Muscle layer of duodenum (tissue), 2 donors: ENCODE results near the gene POLD1.

ENCODE experiments used
- H3K27ac ChIP-seq: one replicate; pipeline ENCODE4 v1.7.0; 2013; ENCODE audit warnings: mild to moderate bottlenecking, low read length
- H3K27me3 ChIP-seq: one replicate; pipeline ENCODE4 v1.7.0; 2013; ENCODE audit warnings: low read depth, mild to moderate bottlenecking, control low read depth, low read length
- H3K36me3 ChIP-seq, 2 donors: one replicate each; pipeline ENCODE4 v1.7.0; 2013; ENCODE audit warnings: low read length in 2 of 2, control low read depth in 1 of 2, mild to moderate bottlenecking in 1 of 2; ENCODE audit not compliant: insufficient read depth in 2 of 2, control insufficient read depth in 1 of 2
- H3K4me1 ChIP-seq, 2 donors: one replicate each; pipeline ENCODE4 v1.7.0; 2013; ENCODE audit warnings: low read length in 2 of 2, mild to moderate bottlenecking in 2 of 2, control low read depth in 1 of 2, moderate library complexity in 1 of 2; ENCODE audit not compliant: insufficient read depth in 2 of 2, control insufficient read depth in 1 of 2
- H3K4me3 ChIP-seq, 2 donors: one replicate each; pipeline ENCODE4 v1.7.0; 2013; ENCODE audit warnings: low read length in 2 of 2, low read depth in 1 of 2, mild to moderate bottlenecking in 1 of 2
- H3K9me3 ChIP-seq, 2 donors: one replicate each; pipeline ENCODE4 v1.7.0; 2013; ENCODE audit warnings: low read length in 2 of 2, control low read depth in 1 of 2, mild to moderate bottlenecking in 1 of 2; ENCODE audit not compliant: control insufficient read depth in 1 of 2
- donor health status: healthy.

Gene POLD1

DNA sequence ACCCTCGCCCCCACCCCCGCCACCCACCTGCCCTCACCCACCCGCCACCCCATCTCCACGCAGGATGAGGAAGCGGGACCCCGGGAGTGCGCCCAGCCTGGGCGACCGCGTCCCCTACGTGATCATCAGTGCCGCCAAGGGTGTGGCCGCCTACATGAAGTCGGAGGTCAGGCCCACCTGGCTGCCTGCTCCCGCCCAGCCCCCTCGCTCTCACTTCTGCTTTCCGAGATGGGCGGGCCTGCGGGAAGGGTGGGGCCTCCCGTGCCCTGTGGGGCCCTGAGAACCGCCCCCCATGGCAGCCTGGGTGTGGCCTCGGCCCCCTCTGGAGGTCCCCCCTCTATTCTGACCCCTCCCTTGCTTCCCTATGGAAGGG is 31.5 kb downstream of the POLD1 start:
- Histone ChIP-seq H3K27me3 (peaks cover 23% of the 10 kb centered on the region), H3K4me3 (no peak overlapping the region), H3K36me3 (no peaks in the 10 kb centered on the region), H3K27ac (no peak overlapping the region), H3K9me3 (no peaks in the 10 kb centered on the region), H3K4me1 (peaks cover 0 to 11% of the 10 kb centered on the region in 2 donors)

DNA sequence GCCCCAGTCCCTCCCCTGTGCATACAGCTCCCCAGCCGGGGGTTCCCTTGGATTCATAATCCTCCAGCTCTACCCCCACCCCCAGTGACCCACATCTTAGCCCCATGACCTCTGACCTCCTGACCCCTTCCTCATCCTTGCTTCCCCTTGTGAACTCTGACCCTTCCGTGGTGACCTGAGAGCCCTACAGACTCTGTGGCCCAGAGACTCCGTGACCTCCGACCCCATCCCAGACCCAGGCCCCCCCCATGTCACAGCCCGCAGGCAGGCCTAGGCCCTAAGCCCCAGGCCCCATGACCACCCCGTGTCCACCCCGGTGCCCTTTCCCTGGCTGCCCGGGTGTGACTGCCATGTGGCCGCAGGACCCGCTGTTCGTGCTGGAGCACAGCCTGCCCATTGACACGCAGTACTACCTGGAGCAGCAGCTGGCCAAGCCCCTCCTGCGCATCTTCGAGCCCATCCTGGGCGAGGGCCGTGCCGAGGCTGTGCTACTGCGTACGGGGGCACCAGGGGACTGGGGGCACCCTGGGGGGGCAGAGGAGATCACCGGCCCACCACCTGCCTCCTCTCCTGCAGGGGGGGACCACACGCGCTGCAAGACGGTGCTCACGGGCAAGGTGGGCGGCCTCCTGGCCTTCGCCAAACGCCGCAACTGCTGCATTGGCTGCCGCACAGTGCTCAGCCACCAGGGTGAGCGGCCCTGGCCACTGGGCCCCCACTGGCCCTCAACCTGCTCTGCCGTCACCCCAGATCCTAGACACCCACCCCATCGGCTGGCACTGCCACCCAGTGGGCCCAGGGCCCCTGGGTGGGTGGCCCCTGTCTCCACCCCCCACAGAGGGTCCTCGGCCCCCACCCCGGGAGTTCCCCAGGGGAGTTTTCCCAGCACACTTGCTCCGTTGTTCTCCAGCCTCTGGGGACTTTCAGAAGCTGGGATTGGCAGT is 32.2 kb downstream of the POLD1 start:
- H3K27me3 ChIP-seq: peaks cover 23% of the 10 kb centered on the region
- H3K9me3 ChIP-seq: no peaks in the 10 kb centered on the region
- H3K36me3 ChIP-seq: no peaks in the 10 kb centered on the region
- no peak overlapping the region for H3K4me3 ChIP-seq
- H3K4me1 ChIP-seq: peaks cover 0 to 11% of the 10 kb centered on the region in 2 donors
- H3K27ac ChIP-seq: no peak overlapping the region

DNA sequence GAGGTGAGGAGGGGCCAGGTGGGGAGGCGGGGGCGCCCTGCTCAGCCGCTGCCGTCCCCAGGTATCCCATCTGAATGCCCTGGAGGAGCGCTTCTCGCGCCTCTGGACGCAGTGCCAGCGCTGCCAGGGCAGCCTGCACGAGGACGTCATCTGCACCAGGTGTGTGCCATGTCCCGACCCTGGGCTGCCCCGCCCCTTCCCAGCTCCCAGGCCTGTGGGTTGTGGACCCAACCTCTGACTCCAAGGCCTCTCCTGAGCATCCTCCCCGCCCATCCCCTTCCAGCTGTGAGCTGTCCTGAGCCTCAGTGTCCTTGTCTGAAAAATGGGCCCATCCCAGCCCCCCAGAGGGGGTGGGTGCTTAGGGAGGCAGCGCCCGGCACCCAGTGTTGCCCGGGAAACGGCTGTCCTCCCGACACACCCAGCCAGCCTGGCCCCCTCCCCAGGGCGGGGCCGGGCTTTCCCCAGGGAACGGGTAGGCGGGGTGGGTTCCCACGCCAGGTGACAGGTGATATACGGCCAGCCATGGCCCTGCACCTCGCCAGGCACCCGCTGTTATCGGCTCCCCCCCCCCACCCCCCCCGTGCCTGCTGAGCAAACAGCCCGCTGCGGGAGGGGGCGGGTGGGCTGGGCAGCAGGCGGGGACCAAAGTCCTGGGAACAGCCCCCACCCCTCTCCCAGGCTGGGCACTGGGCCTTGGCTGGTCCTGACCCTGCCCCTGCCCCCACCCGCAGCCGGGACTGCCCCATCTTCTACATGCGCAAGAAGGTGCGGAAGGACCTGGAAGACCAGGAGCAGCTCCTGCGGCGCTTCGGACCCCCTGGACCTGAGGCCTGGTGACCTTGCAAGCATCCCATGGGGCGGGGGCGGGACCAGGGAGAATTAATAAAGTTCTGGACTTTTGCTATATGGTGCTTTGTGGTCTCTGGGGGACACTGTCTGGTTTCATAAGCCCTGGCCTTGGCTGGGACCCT is 33.2 kb downstream of the POLD1 start:
- H3K27ac ChIP-seq: no peak overlapping the region
- H3K9me3 ChIP-seq: no peaks in the 10 kb centered on the region
- no peaks in the 10 kb centered on the region for H3K36me3 ChIP-seq
- no peak overlapping the region for H3K4me3 ChIP-seq
- H3K27me3 ChIP-seq: peaks cover 23% of the 10 kb centered on the region
- H3K4me1 ChIP-seq: peaks cover 0 to 11% of the 10 kb centered on the region in 2 donors

DNA sequence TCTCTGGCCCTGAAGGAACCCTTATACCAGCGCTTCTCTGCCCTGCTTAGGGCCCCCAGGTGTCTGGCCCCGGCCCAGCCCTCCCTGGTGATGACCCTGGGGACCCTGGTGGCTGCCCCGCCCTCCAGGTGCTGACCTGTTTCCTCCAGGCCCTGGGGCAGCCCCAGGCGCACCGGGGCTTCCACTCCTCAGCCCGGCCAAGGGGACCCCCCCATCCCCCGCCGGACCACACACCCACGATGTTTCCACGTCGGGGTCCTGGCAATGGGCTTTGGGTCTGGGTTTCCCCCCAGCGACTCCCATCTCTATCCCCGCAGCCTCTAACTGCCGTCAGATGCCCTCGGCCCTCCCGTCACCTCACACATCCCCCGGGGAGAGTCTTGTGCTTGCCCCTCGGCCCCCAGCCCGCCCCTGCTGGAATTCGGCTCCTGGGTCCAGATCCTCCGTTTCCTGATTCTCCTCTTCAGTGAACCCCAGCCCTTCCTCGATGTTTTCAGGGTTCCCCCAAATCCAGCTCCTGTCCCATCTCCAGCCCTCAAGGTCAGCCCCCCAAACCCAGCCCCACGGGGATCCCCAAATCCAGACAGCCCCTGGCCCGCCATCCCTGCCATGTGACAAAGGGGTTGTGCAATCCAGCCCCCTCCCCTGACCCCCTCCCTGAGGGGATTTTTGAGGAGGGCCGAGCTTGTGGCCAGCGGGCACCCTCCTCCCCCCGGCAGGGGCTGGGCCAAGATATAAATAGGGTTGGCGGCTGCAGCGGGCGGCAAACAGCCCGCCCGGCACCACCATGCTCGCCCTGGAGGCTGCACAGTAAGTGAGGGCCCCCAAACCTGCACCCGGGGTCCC is 34.3 kb downstream of the POLD1 start, which contains the start of gene SPIB:
TSS of gene SPIB (plus strand) at position 763 of the 846 bp plus-strand sequence. CDS start at position 788, 25 bp downstream.
- H3K4me1 ChIP-seq: peaks cover 0 to 11% of the 10 kb centered on the region in 2 donors
- no peaks in the 10 kb centered on the region for H3K36me3 ChIP-seq
- no peaks in the 10 kb centered on the region for H3K9me3 ChIP-seq
- no peak within 1 kb of the TSS for H3K27ac ChIP-seq
- no peak within 1 kb of the TSS for H3K4me3 ChIP-seq
- H3K27me3 ChIP-seq: peaks cover 23% of the 10 kb centered on the region

DNA sequence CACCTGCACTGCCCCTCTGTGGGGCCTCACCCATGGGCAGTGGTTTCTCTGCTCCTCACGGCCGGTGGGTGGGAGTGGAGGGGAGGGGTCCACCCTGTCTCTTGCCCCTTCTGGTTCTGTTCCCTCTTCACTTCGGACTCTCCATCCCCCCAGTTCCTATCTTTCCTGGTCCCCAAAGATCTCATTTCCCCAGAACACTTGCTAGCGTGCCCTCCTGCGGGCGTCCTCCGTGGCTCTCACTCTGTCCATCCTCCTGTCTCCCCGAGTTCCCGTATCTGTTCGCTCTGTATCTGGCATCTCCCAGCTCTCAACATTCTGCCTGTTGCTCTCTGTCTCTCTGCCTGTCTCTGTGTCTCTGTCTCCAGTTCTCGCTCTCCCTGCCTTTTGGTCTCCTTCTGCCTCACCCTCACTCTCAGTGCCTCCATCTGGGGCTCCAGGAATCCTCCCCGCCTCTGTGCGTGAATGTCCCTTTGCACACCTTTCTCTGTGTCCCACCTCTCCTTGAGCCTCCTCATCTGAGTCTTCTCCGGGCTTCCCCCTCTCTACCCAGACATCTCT is 35.0 kb downstream of the POLD1 start:
- no peak overlapping the region for H3K4me3 ChIP-seq
- H3K27me3 ChIP-seq: peaks cover 23% of the 10 kb centered on the region

GRCh38 chr19:50419580-50420035 is 35.5 kb downstream of the POLD1 start:
- H3K4me3 ChIP-seq: no peak overlapping the region
- H3K36me3 ChIP-seq: no peaks in the 10 kb centered on the region
- peaks cover 0 to 11% of the 10 kb centered on the region in 2 donors for H3K4me1 ChIP-seq
- H3K9me3 ChIP-seq: no peaks in the 10 kb centered on the region
- no peak overlapping the region for H3K27ac ChIP-seq
- H3K27me3 ChIP-seq: peaks cover 23% of the 10 kb centered on the region

More for the DNA sequence above, 35.0 kb downstream of the POLD1 start:
- H3K4me1 ChIP-seq: peaks cover 0 to 11% of the 10 kb centered on the region in 2 donors
- no peak overlapping the region for H3K27ac ChIP-seq
- no peaks in the 10 kb centered on the region for H3K36me3 ChIP-seq
- H3K9me3 ChIP-seq: no peaks in the 10 kb centered on the region

GRCh38 chr19:50420127-50420526 is 36.0 kb downstream of the POLD1 start:
- Histone ChIP-seq H3K4me1 (peaks cover 0 to 11% of the 10 kb centered on the region in 2 donors), H3K36me3 (no peaks in the 10 kb centered on the region), H3K27ac (no peak overlapping the region), H3K4me3 (no peak overlapping the region), H3K27me3 (peaks cover 23% of the 10 kb centered on the region), H3K9me3 (no peaks in the 10 kb centered on the region)

GRCh38 chr19:50420808-50421207 is 36.7 kb downstream of the POLD1 start:
- Histone ChIP-seq H3K4me3 (no peak overlapping the region), H3K9me3 (no peaks in the 10 kb centered on the region), H3K4me1 (peaks cover 0 to 10% of the 10 kb centered on the region in 2 donors), H3K36me3 (no peaks in the 10 kb centered on the region), H3K27ac (no peak overlapping the region), H3K27me3 (peaks cover 23% of the 10 kb centered on the region)

- no peaks in the 10 kb centered on the region for H3K9me3 ChIP-seq
- H3K27ac ChIP-seq: no peak overlapping the region
- no peak overlapping the region for H3K4me3 ChIP-seq
- H3K36me3 ChIP-seq: no peaks in the 10 kb centered on the region
- H3K27me3 ChIP-seq: peaks cover 23% of the 10 kb centered on the region
- H3K4me1 ChIP-seq: peaks cover 0 to 7% of the 10 kb centered on the region in 2 donors
These were observed 38.5 kb downstream of the POLD1 start for GRCh38 chr19:50422397-50423278.
